OCI-M1 (cell line): Measurements from ENCODE around the gene WSB2.
A peak's percentile ranks its signal among the peaks of the same experiment; 100 is the strongest.
"Not testable (repeated sequence)": the region's sequence is repeated elsewhere in the genome, so short reads cannot be mapped to it uniquely, and the experiment has no call there.

Experiments
- DNase-seq: peaks from one replicate; lab custom pipeline; 2025; lab: John Stamatoyannopoulos, UW

Gene WSB2

GRCh38 chr12:118061011-118061872 lies at the start of gene WSB2:
Gene WSB2, minus strand, starts transcription at chr12:118061179. Its CDS starts 131 bp downstream, at chr12:118061048.
- DNase-seq = peak; percentile 62

- no peak for DNase-seq
Observed at GRCh38 chr12:118109088-118109487, 48.1 kb upstream of the WSB2 start.

GRCh38 chr12:118107694-118108093 lies 46.7 kb upstream of the WSB2 start:
- no peak for DNase-seq

GRCh38 chr12:118107011-118107410 lies 46.0 kb upstream of the WSB2 start:
- DNase-seq = no peak

GRCh38 chr12:118103601-118104382 lies 42.8 kb upstream of the WSB2 start, which contains the start of gene VSIG10:
Gene VSIG10, minus strand, starts transcription at chr12:118104011. Its CDS starts 340 bp downstream, at chr12:118103671.
- DNase-seq = peak; percentile 24

- DNase-seq = peak; percentile 26
Observed at GRCh38 chr12:118103201-118103600, 42.2 kb upstream of the WSB2 start.

- no peak for DNase-seq
Observed at GRCh38 chr12:118102609-118103008, 41.6 kb upstream of the WSB2 start.

GRCh38 chr12:118102070-118102469 lies 41.1 kb upstream of the WSB2 start:
- no peak for DNase-seq

- no peak for DNase-seq
Observed at GRCh38 chr12:118101051-118101450, 40.1 kb upstream of the WSB2 start.

GRCh38 chr12:118098911-118099671 lies 38.1 kb upstream of the WSB2 start:
- DNase-seq = no peak

GRCh38 chr12:118098401-118098800 lies 37.4 kb upstream of the WSB2 start:
- DNase-seq = no peak

GRCh38 chr12:118094039-118094438 lies 33.1 kb upstream of the WSB2 start:
- DNase-seq = no peak

GRCh38 chr12:118089782-118090181 lies 28.8 kb upstream of the WSB2 start:
- no peak for DNase-seq

GRCh38 chr12:118082161-118082560 lies 21.2 kb upstream of the WSB2 start:
- no peak for DNase-seq

GRCh38 chr12:118081521-118081920 lies 20.5 kb upstream of the WSB2 start:
- DNase-seq = not testable (repeated sequence)

GRCh38 chr12:118073768-118074167 lies 12.8 kb upstream of the WSB2 start:
- DNase-seq = no peak

GRCh38 chr12:118070650-118071049 lies 9.7 kb upstream of the WSB2 start:
- no peak for DNase-seq

- no peak for DNase-seq
Observed at GRCh38 chr12:118068445-118068844, 7.5 kb upstream of the WSB2 start.

GRCh38 chr12:118065380-118065779 lies 4.4 kb upstream of the WSB2 start:
- peak; percentile 70 for DNase-seq

- DNase-seq = peak; percentile 79
Observed at GRCh38 chr12:118064608-118065007, 3.6 kb upstream of the WSB2 start.

GRCh38 chr12:118063576-118064391 lies 2.8 kb upstream of the WSB2 start:
- DNase-seq = peak; percentile 66
